ENCODE data around the gene PACRG.

PACRG gene

DNA sequence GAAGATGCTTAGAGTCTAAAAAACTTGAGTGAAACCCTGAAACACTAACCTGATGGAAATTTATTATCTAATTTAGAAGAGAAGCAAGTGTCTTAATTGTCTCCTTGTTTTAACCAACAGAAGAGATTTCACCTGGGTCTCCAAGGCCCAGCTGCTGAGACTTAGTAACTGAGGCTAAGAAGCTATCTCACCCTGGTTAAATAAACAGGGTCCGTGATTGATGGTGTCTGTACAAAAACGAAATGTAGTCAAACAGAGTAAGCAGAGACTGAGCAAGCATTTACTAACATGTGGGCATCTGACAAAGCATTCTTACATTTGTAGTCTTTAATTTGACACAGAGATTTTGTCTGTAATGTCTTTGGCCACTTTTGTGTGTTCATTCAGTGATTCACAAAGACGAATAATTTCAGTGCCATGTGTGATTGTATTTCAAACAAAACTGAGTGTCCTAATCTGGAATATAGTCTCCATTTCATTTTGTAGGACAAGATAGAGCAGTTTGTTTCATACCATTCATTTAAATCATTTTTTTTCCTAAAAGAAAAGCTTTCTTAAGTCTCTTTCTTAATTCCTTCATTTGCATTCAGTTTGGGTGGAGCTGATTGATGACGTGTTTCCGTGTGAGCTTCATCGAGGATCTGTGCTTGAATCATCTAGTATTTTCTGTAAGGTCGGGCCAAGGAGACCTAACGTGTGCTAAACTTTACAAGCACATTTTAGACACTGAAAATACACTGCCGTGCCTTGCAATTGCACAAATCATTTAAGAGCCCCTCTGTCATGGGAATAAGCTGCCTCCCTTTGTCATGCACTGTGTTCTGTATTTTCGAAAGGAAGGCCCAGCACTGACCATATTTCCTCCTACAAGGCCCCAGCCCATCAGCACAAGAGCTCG lies 516.2 kb downstream of the PACRG start:
- DNase-seq (ENCODE audit: low read depth) = no peak

DNA sequence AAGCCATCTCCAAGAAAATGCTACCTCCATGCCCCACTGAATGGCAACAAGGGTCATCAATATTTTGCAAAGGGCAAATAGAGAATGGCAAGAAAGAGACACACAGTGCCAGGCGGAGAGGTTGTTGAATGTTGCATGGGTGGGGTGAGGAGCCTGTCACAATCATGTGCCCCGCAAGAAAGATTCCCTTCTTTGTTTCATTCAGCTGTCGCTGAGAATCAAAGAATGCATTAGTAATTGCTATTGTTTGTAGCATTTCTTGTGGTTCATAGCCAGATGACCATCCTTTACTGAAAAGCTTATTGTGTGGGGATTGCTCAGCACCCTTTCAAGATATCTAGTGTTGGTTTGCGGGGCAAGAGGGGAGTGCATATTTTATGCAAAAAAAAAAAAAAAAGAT lies 520.3 kb downstream of the PACRG start:
- DNase-seq (ENCODE audit: low read depth) = no peak

DNA sequence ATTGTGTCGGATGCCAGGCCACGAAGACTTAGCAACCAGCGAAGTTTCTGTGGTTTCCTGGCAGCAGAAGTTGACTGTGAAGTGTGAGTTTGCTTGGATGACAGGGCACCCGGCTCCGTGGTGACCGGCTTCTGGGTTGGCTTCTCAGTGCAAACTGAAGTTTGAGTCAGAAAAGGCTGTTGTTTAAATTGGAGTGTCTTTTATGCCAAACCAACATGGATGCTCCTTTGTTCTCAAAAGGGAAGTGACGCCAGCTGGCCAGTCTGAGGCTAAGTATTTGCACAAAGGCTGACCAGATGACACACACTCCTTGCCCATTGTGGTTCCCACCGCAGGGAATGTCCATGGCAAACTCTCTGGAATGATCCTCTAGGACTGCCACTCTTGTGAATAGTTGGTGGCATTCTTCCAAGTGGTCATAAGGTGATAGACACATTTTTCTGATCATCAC lies 521.9 kb downstream of the PACRG start:
- DNase-seq (ENCODE audit: low read depth) = no peak

DNA sequence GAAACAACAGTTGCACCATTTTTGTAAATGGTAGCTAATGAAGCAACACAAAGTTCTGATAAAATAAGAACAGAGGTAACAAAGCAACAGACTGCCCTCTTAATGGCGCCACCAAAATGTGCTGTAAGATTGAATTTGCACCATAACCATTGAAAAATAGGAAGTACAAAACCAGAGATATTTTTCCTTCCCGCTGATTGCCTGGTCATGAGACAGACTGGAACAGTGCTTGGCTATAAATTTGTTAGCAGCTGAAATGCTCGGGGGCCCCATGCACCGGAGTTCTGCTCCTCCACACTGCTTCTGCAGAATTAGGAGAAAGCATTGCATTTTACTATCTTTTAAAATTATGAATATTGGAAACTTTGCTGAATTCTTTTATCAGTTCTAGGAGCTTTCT lies 522.3 kb downstream of the PACRG start:
- DNase-seq (ENCODE audit: low read depth) = no peak

DNA sequence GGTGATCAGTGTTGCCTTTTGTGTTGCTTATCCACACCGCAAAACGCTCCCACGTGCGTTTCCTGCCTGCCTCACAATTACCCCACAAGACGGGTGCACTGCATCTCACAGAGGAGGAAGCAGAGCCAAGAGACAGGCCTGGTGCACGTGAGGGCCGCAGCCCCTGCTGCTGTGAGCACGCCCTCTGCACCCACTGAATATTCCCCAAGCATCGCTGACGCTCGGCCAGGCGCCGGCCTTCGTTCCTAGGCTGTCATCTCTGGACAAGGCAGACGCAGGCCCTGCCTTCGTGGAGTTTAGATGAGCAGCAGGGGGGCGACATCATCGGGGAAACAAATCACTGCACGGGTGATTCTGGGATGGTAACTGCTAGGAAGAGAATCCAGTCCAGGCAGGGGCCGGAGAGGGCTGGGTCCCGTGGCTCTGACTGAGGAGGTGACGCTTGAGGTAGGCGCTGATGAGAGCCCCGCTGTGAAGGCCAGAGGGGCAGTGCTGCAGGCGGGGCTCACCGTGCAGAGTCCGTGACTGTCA lies 524.4 kb downstream of the PACRG start:
- DNase-seq (ENCODE audit: low read depth) = no peak

DNA sequence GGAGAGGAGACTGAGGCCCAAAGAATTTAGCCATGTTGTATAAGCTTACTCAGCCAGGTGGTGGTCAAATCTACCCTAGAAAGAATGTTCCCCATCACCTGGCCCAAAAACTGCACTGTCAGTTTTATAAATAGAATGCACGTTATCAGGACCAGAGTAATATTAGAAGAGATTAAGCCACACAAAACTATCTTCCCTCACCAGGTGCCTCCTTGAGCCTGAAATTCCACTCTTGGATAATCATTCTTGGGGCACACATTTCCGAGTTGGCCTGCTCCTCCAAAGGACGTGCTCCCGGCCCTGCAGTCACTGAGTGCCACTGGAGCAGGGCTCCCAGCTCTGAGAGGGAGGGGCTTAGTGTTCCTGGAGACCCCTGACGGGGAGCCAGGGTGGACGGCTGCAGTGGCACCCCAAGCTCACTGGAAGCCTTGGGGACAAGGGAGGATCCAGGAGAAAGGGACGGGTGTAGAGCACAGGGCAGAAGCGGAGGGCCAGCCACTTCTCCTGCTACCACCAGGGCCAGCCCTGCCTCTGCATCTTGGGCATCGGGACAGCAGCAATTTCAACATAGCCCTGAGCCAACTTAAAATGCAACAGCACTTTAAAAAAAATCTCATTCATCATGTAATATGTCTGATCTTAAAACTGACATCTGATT lies 525.9 kb downstream of the PACRG start:
- no peak for DNase-seq (ENCODE audit: low read depth)

DNA sequence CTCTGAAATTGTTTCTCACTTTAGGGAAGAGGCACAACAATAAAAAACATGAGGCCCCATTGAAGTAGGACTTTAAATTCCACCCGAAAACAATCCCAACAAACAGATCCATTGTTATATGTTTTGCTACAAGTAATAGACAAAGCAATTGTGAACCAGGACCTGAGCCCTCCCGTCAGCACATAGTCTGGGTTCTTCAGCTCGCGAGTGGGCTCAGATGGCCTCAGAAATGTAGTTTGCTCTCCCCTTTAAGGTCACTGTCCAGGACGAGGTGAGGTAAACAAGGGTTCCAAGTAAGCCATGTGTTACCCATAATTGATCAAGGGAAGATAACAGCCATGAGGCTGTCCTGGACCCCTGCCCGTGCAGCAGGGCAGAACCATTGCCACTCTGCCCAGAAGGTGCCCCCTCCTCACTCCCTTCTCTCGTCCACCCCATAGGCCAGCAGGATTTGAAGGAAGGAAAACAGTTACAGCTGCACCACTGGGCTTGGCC lies 526.6 kb downstream of the PACRG start:
- DNase-seq (ENCODE audit: low read depth) = no peak

DNA sequence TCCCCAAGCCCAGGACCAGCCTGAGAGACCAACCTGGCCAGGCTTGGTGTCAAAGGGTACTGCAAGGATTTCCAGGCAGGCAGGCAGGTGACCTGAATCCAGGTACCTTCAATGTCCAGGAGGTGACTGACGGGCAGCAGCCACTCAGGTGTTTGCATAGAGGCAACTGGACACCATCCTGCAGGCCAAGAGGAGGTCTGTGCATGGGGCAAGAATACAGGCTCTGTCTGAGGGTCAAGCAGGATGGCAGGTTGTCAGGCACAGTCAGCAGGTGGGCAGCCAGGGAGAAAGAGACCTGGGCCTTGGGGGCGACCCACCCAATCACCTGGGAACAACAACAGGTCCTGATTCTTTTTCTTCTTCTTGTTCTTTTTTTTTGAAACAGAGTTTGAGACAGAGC lies 527.5 kb downstream of the PACRG start:
- DNase-seq (ENCODE audit: low read depth) = no peak

DNA sequence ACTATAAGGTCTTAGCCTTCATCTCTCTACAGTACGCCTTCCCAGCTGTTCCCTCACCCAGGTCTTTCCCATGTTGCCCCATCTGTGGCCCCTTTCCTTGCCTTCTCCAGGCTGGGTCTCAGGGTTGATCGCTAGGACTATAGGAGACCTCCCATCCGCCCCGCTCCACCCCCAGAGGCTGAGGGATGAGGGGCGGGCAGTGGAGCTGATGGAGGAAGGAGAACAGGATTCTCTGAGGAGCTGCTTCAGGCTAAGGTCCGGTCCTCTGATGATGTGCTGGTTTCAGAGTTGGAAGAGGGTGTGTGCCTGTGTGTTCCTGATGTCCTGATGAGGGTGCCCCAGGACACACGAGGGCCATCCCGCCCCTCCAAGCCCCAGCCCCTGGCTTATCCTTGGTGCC lies 531.9 kb downstream of the PACRG start:
- DNase-seq (ENCODE audit: low read depth) = no peak

DNA sequence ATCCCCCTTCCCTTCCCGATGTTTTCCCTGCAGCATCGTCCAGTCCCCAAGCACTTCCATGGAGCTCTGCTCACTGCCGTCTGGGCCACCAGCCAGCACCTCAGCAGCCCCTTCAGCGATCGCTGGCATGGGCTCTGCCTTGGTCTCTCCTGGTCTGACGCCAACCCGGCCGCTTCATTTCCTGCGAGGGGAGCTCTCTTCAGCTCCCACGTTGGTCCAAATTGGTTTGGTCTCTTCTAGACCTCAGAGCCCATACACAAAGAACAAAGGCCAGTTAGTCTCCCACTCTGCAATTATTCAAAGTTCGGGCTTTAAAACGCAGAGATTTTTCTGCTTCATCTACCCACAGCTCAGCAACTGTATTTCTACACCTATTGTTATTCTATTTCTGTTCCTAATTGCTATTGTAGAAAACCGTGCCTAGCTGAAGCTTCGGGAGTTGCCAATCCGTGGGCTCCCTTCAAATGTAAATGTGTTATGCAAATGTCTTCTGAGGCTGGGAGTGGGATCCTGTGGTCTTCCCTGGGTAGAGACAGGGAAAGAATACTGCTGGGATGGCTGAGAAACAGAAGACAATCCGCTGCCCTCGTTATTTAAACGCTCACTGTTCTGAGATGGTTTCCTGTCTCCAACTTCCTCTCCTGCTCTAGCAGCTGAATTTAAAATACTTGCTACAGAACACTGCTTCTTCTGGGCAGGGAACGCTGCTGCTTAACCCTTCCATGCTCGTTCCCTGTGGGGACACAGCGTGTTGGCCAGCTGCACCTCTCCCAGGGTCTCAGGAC lies 532.5 kb downstream of the PACRG start:
- no peak for DNase-seq (ENCODE audit: low read depth)

DNA sequence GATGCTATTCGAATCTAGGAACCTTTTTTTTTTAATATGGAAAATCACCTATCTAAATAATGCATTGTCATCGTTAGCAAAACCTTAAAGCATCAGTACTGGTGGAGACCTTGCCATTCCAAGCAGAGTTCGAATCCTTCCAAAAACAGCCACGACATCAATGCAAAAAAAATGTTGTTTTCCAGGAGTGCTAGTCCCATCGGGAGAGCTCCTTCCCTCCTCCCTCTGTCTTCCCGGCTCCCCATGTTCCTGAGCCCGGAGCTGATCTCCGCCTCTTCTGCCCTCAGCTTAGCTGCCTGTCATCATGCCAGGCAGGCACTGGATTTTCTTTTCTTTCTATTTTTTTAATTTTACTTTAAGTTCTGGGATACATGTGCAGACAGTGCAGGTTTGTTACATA lies 533.1 kb downstream of the PACRG start:
- DNase-seq (ENCODE audit: low read depth) = no peak

DNA sequence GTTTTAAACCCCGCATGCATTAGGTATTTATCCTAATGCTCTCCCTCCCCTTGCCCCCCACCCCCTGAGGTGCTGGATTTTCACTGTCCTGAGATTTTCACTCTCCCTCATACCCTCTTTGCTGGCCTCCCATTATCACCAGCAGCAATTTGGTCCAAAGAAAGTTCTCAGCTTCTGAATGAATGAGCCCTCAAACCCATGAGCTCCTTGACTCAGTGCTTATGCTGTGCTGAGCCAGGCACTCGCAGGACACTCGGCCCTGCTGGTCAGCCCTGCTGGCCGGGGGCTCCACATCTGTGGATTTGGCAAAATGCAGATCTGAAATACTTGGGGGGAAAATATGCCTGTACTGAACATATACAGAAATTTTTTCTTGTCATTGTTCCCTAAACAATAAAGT lies 533.6 kb downstream of the PACRG start:
- no peak for DNase-seq (ENCODE audit: low read depth)

DNA sequence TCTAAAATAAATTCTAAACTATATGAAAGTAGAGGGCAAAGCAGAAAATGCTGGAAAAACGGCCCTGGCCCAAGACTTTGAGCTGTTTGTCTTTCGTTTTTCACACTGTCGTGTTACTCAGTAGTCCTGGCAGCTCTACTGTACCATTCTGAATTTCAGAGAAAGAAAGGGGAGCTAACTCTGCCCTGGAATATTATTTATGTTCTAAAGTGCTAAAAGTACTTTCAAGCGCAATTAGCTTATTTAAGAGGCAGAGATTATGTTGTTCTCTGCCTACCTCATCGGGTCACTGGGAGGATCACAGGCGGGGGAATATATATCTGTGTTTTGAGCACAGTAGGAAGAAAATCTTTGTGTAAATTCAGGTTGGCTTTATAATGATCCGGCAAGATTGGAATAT lies 534.3 kb downstream of the PACRG start:
- DNase-seq (ENCODE audit: low read depth) = no peak

DNA sequence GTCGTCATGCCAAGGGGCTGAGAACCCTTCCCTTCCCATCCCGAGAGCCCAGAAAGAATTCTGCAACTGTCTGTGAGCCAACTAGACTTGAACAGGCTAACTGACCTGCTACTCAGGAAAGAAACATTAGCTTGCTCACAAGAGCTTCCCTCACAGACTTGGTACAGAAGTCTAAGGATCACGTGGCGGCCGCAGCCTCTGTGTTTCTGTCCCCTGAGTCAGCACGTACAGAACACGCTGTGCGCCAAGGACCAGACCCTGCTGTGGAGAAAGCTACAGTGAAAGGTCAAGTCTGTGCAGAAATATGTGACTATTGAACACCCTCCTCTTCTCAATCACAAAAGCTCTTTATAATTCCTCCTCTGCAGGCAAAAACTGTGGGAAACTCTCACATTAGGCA lies 535.4 kb downstream of the PACRG start:
- DNase-seq (ENCODE audit: low read depth) = no peak

DNA sequence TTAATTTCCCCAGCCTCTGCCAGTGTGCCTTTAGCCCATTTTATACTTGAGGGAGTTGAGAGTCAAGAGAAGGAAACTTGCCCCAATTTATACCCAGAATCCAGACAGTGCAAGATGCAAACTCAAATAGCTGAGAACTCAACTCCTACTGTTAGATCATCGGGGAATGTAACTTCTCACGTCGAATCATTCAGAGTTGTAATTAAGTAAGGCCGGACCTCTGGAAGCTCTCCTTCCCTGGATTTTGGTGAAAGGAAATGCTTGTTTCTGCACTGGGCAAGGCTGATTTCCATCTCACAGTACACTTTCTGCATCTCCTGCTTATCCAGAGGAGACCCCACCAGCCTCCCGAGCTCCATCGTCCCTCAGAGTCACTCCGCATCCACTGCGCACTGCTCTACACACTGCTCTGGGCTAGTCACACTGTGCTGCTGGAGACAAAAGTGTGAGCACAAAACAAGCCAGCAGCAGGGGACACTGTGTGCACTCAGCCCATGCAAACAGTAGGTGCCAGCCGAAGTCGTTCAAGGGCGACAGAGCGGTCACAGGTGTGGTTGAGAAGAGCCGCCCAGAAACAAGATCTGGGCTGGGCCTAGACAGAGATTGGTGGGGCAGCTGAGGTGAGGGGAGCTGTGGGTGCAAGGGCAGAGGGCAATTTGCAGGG lies 536.4 kb downstream of the PACRG start:
- DNase-seq (ENCODE audit: low read depth) = no peak

DNA sequence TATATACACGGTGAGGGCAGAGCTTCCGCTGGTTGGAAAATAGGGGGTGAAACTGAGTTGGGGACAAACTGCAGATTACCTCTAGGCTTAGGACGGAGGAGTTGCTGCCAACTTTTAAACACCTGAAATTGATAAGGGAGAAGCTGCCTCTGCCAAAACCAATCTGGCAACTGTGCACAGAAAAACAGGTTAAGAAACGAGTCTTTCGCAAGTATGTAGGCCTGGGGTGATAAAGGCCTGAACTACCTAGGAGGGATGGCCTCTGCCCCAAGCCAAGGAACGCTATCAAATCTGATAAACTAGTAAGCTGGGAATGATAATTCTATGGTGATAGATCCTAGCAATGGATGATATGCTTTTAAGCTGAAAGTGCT lies 536.9 kb downstream of the PACRG start:
- DNase-seq (ENCODE audit: low read depth) = no peak

DNA sequence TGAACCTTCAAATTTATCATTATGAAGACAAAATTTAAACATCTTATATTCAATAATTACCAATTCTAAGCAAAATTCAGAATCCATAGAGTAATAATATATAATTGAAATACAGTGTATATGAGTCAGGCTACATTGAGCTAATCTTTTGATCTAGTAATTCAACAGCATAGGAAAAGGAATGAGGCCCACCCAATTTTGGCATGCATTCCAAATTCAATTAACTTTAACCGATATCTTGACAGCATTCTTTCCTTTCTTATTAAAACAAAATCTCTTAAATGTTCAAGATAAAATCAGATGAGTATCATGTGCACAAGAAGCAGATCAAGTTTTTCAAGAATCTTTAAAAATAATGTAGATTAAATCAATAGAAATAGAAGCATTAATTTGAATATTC lies 553.9 kb downstream of the PACRG start:
- no peak for DNase-seq (ENCODE audit: low read depth)

DNA sequence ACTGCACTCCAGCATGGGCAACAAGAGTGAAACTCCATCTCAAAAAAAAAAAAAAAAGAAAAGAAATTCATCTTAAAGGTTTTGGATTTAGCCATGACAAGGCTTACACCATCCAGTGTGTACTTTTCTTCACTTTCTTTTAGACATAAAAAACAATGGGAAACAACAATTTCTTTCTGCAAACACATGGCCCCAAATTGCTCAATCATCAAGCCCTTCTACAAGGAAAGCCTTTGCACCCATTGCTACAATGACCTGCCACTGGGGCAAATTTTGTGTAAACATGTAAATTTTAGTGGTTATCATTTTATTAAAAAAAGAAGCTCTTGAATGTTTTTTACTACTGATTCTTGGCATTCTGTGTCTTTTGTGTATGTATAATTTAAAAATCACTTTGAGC lies 554.9 kb downstream of the PACRG start:
- DNase-seq (ENCODE audit: low read depth) = no peak

DNA sequence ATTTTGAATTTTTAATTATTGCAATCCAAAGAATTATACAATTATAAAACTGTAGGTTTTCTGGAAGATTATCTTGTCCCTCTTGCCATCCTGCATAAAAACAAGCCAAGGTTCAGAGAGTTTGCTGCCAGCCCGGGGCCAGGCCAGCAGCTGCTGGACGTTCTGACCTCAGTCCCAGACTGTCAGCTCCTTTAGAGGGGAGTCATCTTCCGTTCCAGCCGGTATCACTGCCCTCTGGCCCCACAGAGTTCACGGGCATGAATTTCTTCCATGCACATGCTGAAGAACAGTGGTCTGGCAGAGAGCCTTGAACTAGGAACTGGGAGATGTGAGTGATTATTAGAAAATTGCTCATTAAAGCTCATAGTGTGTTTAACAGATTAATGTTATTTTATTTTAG lies 556.4 kb downstream of the PACRG start:
- no peak for DNase-seq (ENCODE audit: low read depth)

DNA sequence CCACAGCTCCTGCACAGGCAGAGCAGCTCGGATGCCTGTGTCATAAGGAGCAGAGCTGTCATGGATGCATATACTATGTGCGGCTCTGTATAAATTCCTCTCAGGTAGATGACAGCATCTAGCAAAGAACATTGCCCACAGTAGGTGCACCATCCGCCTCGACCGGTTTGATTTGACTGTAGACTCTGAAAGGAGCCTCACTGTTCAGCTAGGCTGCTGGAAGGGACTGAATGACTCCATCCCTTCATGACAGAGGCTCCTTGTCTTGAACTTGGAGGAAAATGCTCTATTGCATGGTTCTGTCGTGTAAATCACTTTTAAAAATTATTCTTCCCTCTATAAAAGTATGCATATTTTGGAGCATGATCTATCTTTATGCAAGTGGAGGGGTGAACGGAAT lies 557.9 kb downstream of the PACRG start:
- DNase-seq (ENCODE audit: low read depth) = no peak

DNA sequence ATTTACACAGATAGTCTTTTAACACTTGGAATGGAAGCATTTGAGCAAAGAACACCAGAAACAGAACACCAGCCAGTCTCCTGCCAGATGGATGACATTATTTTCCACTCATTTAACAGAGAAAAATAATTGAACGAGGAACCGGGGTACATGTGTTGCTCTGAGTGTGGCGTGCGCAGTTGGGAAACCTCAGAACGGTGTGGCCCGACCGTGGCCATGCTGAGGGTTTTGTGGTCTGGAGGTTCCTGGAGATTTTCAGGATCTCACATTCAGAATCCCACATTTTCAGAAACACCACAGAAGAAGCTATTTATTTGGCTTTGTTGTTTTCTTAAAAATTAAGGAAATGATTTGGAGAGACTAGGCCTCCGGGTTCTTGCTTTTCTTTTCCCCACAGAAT lies 559.9 kb downstream of the PACRG start:
- no peak for DNase-seq (ENCODE audit: low read depth)

DNA sequence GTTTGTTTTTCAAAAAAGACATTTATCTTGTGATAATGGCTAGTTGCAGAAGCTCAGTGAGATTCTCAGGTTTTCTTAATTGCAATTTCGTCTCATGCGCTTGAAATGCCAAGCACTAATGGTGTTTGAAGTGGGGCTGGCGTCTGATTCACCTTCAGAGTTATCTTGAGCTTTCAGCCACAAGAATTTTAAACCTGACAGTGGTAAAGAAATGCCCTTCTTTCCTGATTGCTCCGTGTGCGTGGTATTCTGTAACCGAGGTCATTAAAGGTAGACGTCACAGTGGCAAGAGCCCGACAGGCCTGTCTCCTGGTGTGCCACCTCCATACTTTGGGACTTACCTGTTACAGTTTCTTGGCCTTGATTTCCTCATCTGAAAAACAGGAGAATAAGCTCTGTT lies 560.3 kb downstream of the PACRG start:
- no peak for DNase-seq (ENCODE audit: low read depth)

All from stimulated activated CD8-positive, alpha-beta memory T cell treated with anti-CD3 and anti-CD28 coated beads, Interleukin-12 subunit alpha, Interleukin-12 subunit beta, amount 100 ng/mL, for 1 hour (primary cell).